Inflammatory macrophage (primary cell): Measurements from ENCODE around the gene AMZ1.
"Not testable (repeated sequence)": the region's sequence is repeated elsewhere in the genome, so short reads cannot be mapped to it uniquely, and the experiment has no call there.

Experiments
- DNase-seq, 2 donors: peaks; one replicate each; pipeline ENCODE4 v3.0.0-alpha.2; 2020 to 2022

The AMZ1 gene

GRCh38 chr7:2713370-2713769, 25.4 kb downstream of the AMZ1 start:
- no peak for DNase-seq

- no peak for DNase-seq
Observed at GRCh38 chr7:2713978-2714377, 26.0 kb downstream of the AMZ1 start.

GRCh38 chr7:2714636-2715035, 26.6 kb downstream of the AMZ1 start:
- no peak for DNase-seq

GRCh38 chr7:2715341-2716231, 27.6 kb downstream of the AMZ1 start:
- peak; percentile 82 to 84 for DNase-seq

- DNase-seq = no peak
Observed at GRCh38 chr7:2716488-2716887, 28.5 kb downstream of the AMZ1 start.

- no peak for DNase-seq
Observed at GRCh38 chr7:2716906-2717292, 28.9 kb downstream of the AMZ1 start.

GRCh38 chr7:2717293-2718261, 29.6 kb downstream of the AMZ1 start:
- peak; percentile 2 to 34 for DNase-seq

GRCh38 chr7:2718296-2718965, 30.4 kb downstream of the AMZ1 start:
- DNase-seq = peak; percentile 18 to 33

- DNase-seq = peak; percentile 4 to 27
Observed at GRCh38 chr7:2719007-2719406, 31.0 kb downstream of the AMZ1 start.

- DNase-seq = no peak
Observed at GRCh38 chr7:2720024-2720423, 32.0 kb downstream of the AMZ1 start.

GRCh38 chr7:2721842-2722241, 33.8 kb downstream of the AMZ1 start:
- DNase-seq = no peak

GRCh38 chr7:2722591-2722990, 34.6 kb downstream of the AMZ1 start:
- DNase-seq = no peak

- DNase-seq = no peak
Observed at GRCh38 chr7:2723138-2723850, 35.3 kb downstream of the AMZ1 start.

GRCh38 chr7:2724036-2724435, 36.0 kb downstream of the AMZ1 start:
- DNase-seq = not testable (repeated sequence)

- DNase-seq = no peak
Observed at GRCh38 chr7:2724453-2725177, 36.6 kb downstream of the AMZ1 start.

- DNase-seq = no peak
Observed at GRCh38 chr7:2725178-2726105, 37.4 kb downstream of the AMZ1 start.

GRCh38 chr7:2726316-2727018, 38.5 kb downstream of the AMZ1 start:
- no peak for DNase-seq

- not testable (repeated sequence) for DNase-seq
Observed at GRCh38 chr7:2727206-2727605, 39.2 kb downstream of the AMZ1 start.

GRCh38 chr7:2728316-2729030, 40.5 kb downstream of the AMZ1 start:
- DNase-seq = peak; percentile 69 to 85
